Measurements from ENCODE around the gene AKNA.

DNA sequence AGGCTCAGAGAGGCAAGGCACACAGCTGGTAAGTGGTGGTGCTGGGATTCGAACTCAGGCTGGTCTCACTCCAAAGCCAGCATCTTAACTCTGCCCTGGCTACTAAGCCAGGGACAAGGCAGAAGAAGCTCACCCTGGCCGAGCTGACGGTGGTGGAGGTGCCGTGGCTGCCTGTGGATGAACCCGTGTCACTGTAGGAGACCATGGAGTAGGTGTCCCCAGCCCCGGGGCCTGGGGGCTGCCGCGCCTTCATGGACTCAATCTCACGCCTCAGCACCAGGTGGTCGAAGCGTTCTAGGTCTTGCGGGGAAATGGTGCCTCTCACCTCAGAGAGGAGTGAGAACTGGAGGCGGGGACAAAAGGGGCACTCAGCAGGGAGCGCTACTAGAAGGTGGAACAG lies 35.4 kb upstream of the AKNA start:
- TF ChIP-seq CTCF (IDR thresholded peaks at IDR 0.05; ENCODE audit: poor library complexity, severe bottlenecking) (no peak), TAF1 (IDR thresholded peaks at IDR 0.05; ENCODE audit: low read depth) (no peak), EP300 (conservative IDR thresholded peaks at IDR 0.05; ENCODE audit: poor library complexity, severe bottlenecking) (no peak), EZH2 (IDR thresholded peaks at IDR 0.05; ENCODE audit: borderline replicate concordance, insufficient read depth, low read length, poor library complexity, severe bottlenecking) (no peak), RAD21 (conservative IDR thresholded peaks at IDR 0.05) (no peak)
- TF ChIP-seq, protein P1, sequence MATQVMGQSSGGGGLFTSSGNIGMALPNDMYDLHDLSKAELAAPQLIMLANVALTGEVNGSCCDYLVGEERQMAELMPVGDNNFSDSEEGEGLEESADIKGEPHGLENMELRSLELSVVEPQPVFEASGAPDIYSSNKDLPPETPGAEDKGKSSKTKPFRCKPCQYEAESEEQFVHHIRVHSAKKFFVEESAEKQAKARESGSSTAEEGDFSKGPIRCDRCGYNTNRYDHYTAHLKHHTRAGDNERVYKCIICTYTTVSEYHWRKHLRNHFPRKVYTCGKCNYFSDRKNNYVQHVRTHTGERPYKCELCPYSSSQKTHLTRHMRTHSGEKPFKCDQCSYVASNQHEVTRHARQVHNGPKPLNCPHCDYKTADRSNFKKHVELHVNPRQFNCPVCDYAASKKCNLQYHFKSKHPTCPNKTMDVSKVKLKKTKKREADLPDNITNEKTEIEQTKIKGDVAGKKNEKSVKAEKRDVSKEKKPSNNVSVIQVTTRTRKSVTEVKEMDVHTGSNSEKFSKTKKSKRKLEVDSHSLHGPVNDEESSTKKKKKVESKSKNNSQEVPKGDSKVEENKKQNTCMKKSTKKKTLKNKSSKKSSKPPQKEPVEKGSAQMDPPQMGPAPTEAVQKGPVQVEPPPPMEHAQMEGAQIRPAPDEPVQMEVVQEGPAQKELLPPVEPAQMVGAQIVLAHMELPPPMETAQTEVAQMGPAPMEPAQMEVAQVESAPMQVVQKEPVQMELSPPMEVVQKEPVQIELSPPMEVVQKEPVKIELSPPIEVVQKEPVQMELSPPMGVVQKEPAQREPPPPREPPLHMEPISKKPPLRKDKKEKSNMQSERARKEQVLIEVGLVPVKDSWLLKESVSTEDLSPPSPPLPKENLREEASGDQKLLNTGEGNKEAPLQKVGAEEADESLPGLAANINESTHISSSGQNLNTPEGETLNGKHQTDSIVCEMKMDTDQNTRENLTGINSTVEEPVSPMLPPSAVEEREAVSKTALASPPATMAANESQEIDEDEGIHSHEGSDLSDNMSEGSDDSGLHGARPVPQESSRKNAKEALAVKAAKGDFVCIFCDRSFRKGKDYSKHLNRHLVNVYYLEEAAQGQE (IDR thresholded peaks at IDR 0.05; ENCODE audit: borderline replicate concordance), result no peak
